B cell (primary cell): ENCODE data around the gene ITSN2. TPM values are rescaled to one million over a fixed set of nuclear protein-coding genes. Genes with fewer than 3 reads are reported as not detected.

Experiments used
- ATAC-seq: fragments of 200-7000 bp; cut with Tn5 transposase; one replicate; pipeline ENCODE4 v1.10.0; 2021; ENCODE audit warnings: low read depth, mild to moderate bottlenecking, moderate number of reproducible peaks, moderate library complexity
- CTCF ChIA-PET: fragments of 350-600 bp; sonication (Branson Sonifier 250); formaldehyde crosslinking; loops from one replicate; lab custom pipeline; 2021; ENCODE audit warnings: antibody characterized with exemption, inconsistent platforms; lab: Charles Lee
- POLR2A ChIA-PET: fragments of 350-600 bp; sonication (Branson Sonifier 250); formaldehyde crosslinking; loops from one replicate; lab custom pipeline; 2021; ENCODE audit warnings: antibody characterized with exemption; lab: Charles Lee
- DNase-seq: peaks from one replicate; pipeline ENCODE4 v3.0.0; 2013
- H2AFZ ChIP-seq: 2 replicates; pipeline ENCODE4 v1.6.1; 2012; ENCODE audit warnings: mild to moderate bottlenecking, low read depth, low read length; ENCODE audit not compliant: insufficient read depth, poor library complexity, severe bottlenecking
- H3K27ac ChIP-seq, 2 donors: 1 replicate in 1 of 2; 2 replicates in 1 of 2; pipeline ENCODE4 v1.5.1; 2012 to 2013; ENCODE audit warnings: low read length in 2 of 2, mild to moderate bottlenecking in 2 of 2, moderate library complexity in 1 of 2
- H3K27me3 ChIP-seq, 4 experiments: fragments of 200-600 bp in 1 of 4; sonication (generic) in 1 of 4; replicated peaks in 1 of 4; 1 replicate in 2 of 4; 2 replicates in 2 of 4; pipeline versions ENCODE4 v1.6.1 to v1.7.0; 2013 to 2016; ENCODE audit warnings: low read length in 3 of 4, mild to moderate bottlenecking in 2 of 4, mixed read lengths in 1 of 4, moderate library complexity in 1 of 4; ENCODE audit not compliant: insufficient read depth in 4 of 4, control insufficient read depth in 3 of 4; ENCODE audit errors: control extremely low read depth in 1 of 4
- H3K36me3 ChIP-seq, 2 experiments: replicated peaks in 1 of 2; 1 replicate in 1 of 2; 2 replicates in 1 of 2; pipeline versions ENCODE4 v1.6.1 to v1.7.1; 2013; ENCODE audit warnings: low read length in 1 of 2; ENCODE audit not compliant: insufficient read depth in 2 of 2, control insufficient read depth in 1 of 2; ENCODE audit errors: control extremely low read depth in 1 of 2, extremely low read depth in 1 of 2
- H3K4me1 ChIP-seq, 2 donors: fragments of 200-600 bp in 1 of 2; sonication (generic) in 1 of 2; 1 replicate in 1 of 2; 2 replicates in 1 of 2; pipeline versions ENCODE4 v1.5.1 to v1.6.1; 2013 to 2017; ENCODE audit warnings: low read length in 2 of 2; ENCODE audit not compliant: control insufficient read depth in 2 of 2, insufficient read depth in 2 of 2
- H3K4me2 ChIP-seq: replicated peaks from 2 replicates; pipeline ENCODE3; 2012; ENCODE audit warnings: mild to moderate bottlenecking, low read depth, low read length; ENCODE audit not compliant: poor library complexity, severe bottlenecking
- H3K4me3 ChIP-seq, 5 experiments: fragments of 200-600 bp in 1 of 5; sonication (generic) in 1 of 5; 1 replicate in 3 of 5; 2 replicates in 2 of 5; pipeline versions ENCODE4 v1.5.1 to v1.7.0; 2011 to 2016; ENCODE audit warnings: low read length in 4 of 5, mild to moderate bottlenecking in 4 of 5, low read depth in 2 of 5, control low read depth in 1 of 5, moderate library complexity in 1 of 5; ENCODE audit not compliant: insufficient read depth in 1 of 5; ENCODE audit errors: control extremely low read depth in 1 of 5, extremely low read depth in 1 of 5
- H3K79me2 ChIP-seq: fragments of 200-600 bp; sonication (generic); one replicate; pipeline ENCODE4 v1.6.0; 2016; ENCODE audit warnings: low read length; ENCODE audit not compliant: control insufficient read depth, insufficient read depth
- H3K9ac ChIP-seq: fragments of 200-600 bp; sonication (generic); 2 replicates; pipeline ENCODE4 v1.6.1; 2017; ENCODE audit warnings: mild to moderate bottlenecking, low read length, moderate library complexity
- H3K9me3 ChIP-seq, 3 donors: one replicate each; pipeline versions ENCODE4 v1.6.1 to v1.7.1; 2013; ENCODE audit warnings: low read length in 2 of 3; ENCODE audit not compliant: control insufficient read depth in 2 of 3, insufficient read depth in 1 of 3; ENCODE audit errors: control extremely low read depth in 1 of 3
- H4K20me1 ChIP-seq: 2 replicates; pipeline ENCODE4 v1.6.0; 2012; ENCODE audit warnings: mild to moderate bottlenecking, low read length; ENCODE audit not compliant: insufficient read depth, control insufficient read depth, poor library complexity, severe bottlenecking
- H3K27ac Mint-ChIP-seq: one replicate; pipeline ENCODE4 v1.8.0; 2021; ENCODE audit warnings: mixed read lengths
- H3K27me3 Mint-ChIP-seq: one replicate; pipeline ENCODE4 v1.8.0; 2021; ENCODE audit warnings: mixed read lengths
- H3K4me1 Mint-ChIP-seq: one replicate; pipeline ENCODE4 v1.8.0; 2021; ENCODE audit warnings: mixed read lengths
- H3K4me3 Mint-ChIP-seq: one replicate; pipeline ENCODE4 v1.8.0; 2021; ENCODE audit warnings: mixed read lengths
- H3K9me3 Mint-ChIP-seq: one replicate; pipeline ENCODE4 v1.8.0; 2022; ENCODE audit warnings: mixed read lengths; ENCODE audit not compliant: insufficient read depth
- EZH2 ChIP-seq: IDR thresholded peaks from 2 replicates; pipeline ENCODE4 v1.6.1; 2012; ENCODE audit warnings: borderline replicate concordance, low read depth, mild to moderate bottlenecking, moderate library complexity, low read length; ENCODE audit not compliant: insufficient read depth, poor library complexity, severe bottlenecking
- WGBS: methylation state at CpG from one replicate; pipeline ENCODE4 v1.1.5; 2013; ENCODE audit warnings: missing lambda C conversion rate; ENCODE audit not compliant: insufficient coverage; 5-methylcytosine and 5-hydroxymethylcytosine counted together
- intact Hi-C: fragments of 100-400 bp; cut with micrococcal nuclease; formaldehyde crosslinking; loops from one replicate; pipeline ENCODE4 v1.10.0; 2022
- polyA plus RNA-seq: library from polyadenylated mRNA; depleted of rRNA; stranded (reverse); fragments of >200 nt; gene quantifications from 2 replicates; pipeline ENCODE4 v1.2.3, GENCODE V29; 2012
- total RNA-seq, 2 donors: library from RNA; stranded (reverse); fragments of 120-200 nt in 1 of 2; gene quantifications; 1 replicate in 1 of 2; 2 replicates in 1 of 2; pipeline versions ENCODE4 v1.2.3 to v1.2.4, GENCODE V29; 2013 to 2022
- TF ChIP-seq, protein P1 (sequence below): fragments of 200-600 bp; IDR thresholded peaks from one replicate; pipeline ENCODE4 v1.8.0; 2022; ENCODE audit warnings: antibody characterized with exemption, mild to moderate bottlenecking

ITSN2 gene
- total and polyA plus RNA-seq, 2 donors (not counting 1 experiment from before 2014, with no cell fraction given), result 107 to 200 TPM

DNA sequence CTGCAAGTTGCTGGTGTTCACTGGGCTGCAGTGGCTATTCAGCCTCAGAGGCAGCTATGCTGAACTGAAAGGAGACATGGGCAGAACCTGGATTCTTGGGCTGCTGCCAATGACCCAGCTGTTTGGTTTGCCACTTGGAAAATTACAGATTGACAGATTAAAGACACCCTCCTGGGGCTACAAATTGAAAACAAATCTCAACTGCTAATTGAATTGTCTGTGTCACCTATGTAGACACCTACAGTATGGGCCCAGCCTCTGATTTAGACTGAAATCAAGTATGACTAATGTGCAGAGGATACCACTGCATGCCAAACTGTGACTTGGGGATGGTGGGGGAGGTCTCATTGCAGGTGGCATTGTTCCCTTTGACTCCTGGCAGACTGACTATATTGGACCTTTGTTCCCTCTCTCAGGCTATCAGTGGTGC is 42.8 kb downstream of the ITSN2 start:
- no peak for ATAC-seq
- no peak overlapping the region for H2AFZ ChIP-seq
- H3K27ac ChIP-seq, result peak overlapping the region in 1 of 2 donors; percentile 47
- intact Hi-C loops, result loop anchor here (5.0 kb wide), 1 partner anchor 35 kb away; no protein-coding TSS in a partner anchor
- Mint-ChIP-seq H3K4me1 (peaks cover 58% of the 10 kb centered on the region), H3K4me3 (peak overlapping the region; percentile 16), H3K27ac (peak overlapping the region; percentile 84), H3K9me3 (no peaks in the 10 kb centered on the region), H3K27me3 (no peaks in the 10 kb centered on the region)
- peaks cover 89% of the 10 kb centered on the region for H3K79me2 ChIP-seq
- TF ChIP-seq, protein P1, sequence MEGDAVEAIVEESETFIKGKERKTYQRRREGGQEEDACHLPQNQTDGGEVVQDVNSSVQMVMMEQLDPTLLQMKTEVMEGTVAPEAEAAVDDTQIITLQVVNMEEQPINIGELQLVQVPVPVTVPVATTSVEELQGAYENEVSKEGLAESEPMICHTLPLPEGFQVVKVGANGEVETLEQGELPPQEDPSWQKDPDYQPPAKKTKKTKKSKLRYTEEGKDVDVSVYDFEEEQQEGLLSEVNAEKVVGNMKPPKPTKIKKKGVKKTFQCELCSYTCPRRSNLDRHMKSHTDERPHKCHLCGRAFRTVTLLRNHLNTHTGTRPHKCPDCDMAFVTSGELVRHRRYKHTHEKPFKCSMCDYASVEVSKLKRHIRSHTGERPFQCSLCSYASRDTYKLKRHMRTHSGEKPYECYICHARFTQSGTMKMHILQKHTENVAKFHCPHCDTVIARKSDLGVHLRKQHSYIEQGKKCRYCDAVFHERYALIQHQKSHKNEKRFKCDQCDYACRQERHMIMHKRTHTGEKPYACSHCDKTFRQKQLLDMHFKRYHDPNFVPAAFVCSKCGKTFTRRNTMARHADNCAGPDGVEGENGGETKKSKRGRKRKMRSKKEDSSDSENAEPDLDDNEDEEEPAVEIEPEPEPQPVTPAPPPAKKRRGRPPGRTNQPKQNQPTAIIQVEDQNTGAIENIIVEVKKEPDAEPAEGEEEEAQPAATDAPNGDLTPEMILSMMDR, result no peak
- no peak for TF ChIP-seq EZH2
- H3K27me3 ChIP-seq, result no peaks in the 10 kb centered on the region
- H3K4me3 ChIP-seq, result no peak overlapping the region
- H4K20me1 ChIP-seq, result peaks cover 37% of the 10 kb centered on the region
- no peak overlapping the region for H3K4me2 ChIP-seq
- no peaks in the 10 kb centered on the region for H3K9me3 ChIP-seq
- ChIA-PET POLR2A (interaction anchor here (0.7 kb wide), 1 partner anchor 43 kb away, joined by 5 read pairs; the partner anchor contains the start of gene ITSN2), CTCF (interaction anchor here (0.6 to 1.4 kb wide), 2 partner anchors 25 to 28 kb away, joined by 3 read pairs; no protein-coding TSS in a partner anchor)
- H3K9ac ChIP-seq, result no peak overlapping the region
- no peak for DNase-seq
- peaks cover 3 to 26% of the 10 kb centered on the region in 2 experiments for H3K36me3 ChIP-seq
- H3K4me1 ChIP-seq, result peaks cover 19 to 32% of the 10 kb centered on the region in 2 donors

DNA sequence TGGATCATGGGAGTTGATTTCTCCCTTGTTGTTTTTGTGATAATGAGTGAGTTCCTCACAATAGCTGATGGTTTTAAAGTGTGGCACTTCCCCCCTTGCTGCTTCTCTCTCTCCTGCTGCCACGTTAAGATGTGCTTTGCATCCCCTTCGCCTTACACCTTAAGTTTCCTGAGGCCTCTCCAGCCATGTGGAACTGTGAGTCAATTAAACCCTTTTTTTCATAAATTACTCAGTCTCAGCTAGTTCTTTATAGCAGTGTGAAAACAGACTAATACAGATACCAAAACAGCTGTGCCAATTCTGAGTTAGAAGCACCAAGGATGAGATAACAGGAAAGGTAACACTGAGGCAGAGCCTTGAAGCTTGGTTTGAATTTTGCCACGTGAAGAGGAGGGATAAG is 44.7 kb downstream of the ITSN2 start:
- no peak overlapping the region for H3K9ac ChIP-seq
- H3K9me3 ChIP-seq, result no peaks in the 10 kb centered on the region
- H3K27me3 ChIP-seq, result no peaks in the 10 kb centered on the region
- ATAC-seq, result peak; percentile 86
- Mint-ChIP-seq H3K4me3 (peak overlapping the region; percentile 54), H3K27ac (peak overlapping the region; percentile 80), H3K9me3 (no peaks in the 10 kb centered on the region), H3K27me3 (no peaks in the 10 kb centered on the region), H3K4me1 (peaks cover 49% of the 10 kb centered on the region)
- H2AFZ ChIP-seq, result no peak overlapping the region
- peak; percentile 60 for DNase-seq
- H3K4me1 ChIP-seq, result peaks cover 19 to 28% of the 10 kb centered on the region in 2 donors
- H3K79me2 ChIP-seq, result peaks cover 82% of the 10 kb centered on the region
- ChIA-PET CTCF (interaction anchor here (0.7 to 1.6 kb wide), 4 partner anchors 14 to 47 kb away, joined by 3 to 5 read pairs (median 3); no protein-coding TSS in a partner anchor), POLR2A (no interaction called here)
- H3K4me2 ChIP-seq, result peak overlapping the region; percentile 45
- TF ChIP-seq, protein P1, result no peak
- TF ChIP-seq EZH2, result no peak
- H3K27ac ChIP-seq, result peak overlapping the region; percentile 45 to 64
- H4K20me1 ChIP-seq, result peaks cover 38% of the 10 kb centered on the region
- intact Hi-C loops, result loop anchor here (1.0 to 5.0 kb wide), 3 partner anchors 13 to 67 kb away; no protein-coding TSS in a partner anchor
- 0% methylated on average over 1 of the region's 3 CpGs for WGBS
- peaks cover 2 to 42% of the 10 kb centered on the region in 2 experiments for H3K36me3 ChIP-seq
- no peak overlapping the region for H3K4me3 ChIP-seq
